HEK293T (cell line): Measurements from ENCODE around the gene LAMA3.

Experiments
- ARNT ChIP-seq: fragments of 450-650 bp; IDR thresholded peaks from 2 replicates; pipeline ENCODE4 v1.6.1; 2017; ENCODE audit warnings: mild to moderate bottlenecking
- BHLHE40 ChIP-seq: fragments of 450-650 bp; IDR thresholded peaks from 2 replicates; pipeline ENCODE4 v1.6.1; 2016; ENCODE audit warnings: mild to moderate bottlenecking, moderate library complexity, borderline replicate concordance
- CTBP1 ChIP-seq: fragments of 450-650 bp; IDR thresholded peaks from 2 replicates; pipeline ENCODE4 v1.6.1; 2016; ENCODE audit warnings: borderline replicate concordance
- FOXA1 ChIP-seq: fragments of 450-650 bp; IDR thresholded peaks from 2 replicates; pipeline ENCODE4 v1.6.1; 2016; ENCODE audit warnings: mild to moderate bottlenecking
- FOXK2 ChIP-seq: fragments of 450-650 bp; IDR thresholded peaks from 2 replicates; pipeline ENCODE4 v1.6.1; 2016; ENCODE audit warnings: mild to moderate bottlenecking
- FOXM1 ChIP-seq: fragments of 450-650 bp; IDR thresholded peaks from 2 replicates; pipeline ENCODE4 v1.6.1; 2017; ENCODE audit warnings: mild to moderate bottlenecking, borderline replicate concordance
- L3MBTL2 ChIP-seq: fragments of 450-650 bp; conservative IDR thresholded peaks from 2 replicates; pipeline ENCODE4 v1.6.1; 2016; ENCODE audit warnings: mild to moderate bottlenecking
- NFRKB ChIP-seq: fragments of 450-650 bp; IDR thresholded peaks from 2 replicates; pipeline ENCODE4 v1.6.1; 2016; ENCODE audit warnings: mild to moderate bottlenecking, moderate library complexity
- SUZ12 ChIP-seq: fragments of 450-650 bp; IDR thresholded peaks from 2 replicates; pipeline ENCODE4 v1.6.1; 2016; ENCODE audit warnings: mild to moderate bottlenecking
- TARDBP ChIP-seq: fragments of 450-650 bp; IDR thresholded peaks from 2 replicates; pipeline ENCODE4 v1.6.1; 2016
- ZNF384 ChIP-seq: fragments of 450-650 bp; IDR thresholded peaks from 2 replicates; pipeline ENCODE4 v1.6.1; 2016

- TF ChIP-seq ARNT (no peak), FOXM1 (no peak), CTBP1 (no peak), TARDBP (no peak), BHLHE40 (no peak), NFRKB (no peak), ZNF384 (no peak), SUZ12 (no peak), FOXK2 (no peak), L3MBTL2 (no peak), FOXA1 (no peak)
These were observed 277.7 kb downstream of the LAMA3 start for GRCh38 chr18:23966909-23967308.
